Right atrium auricular region (tissue), 2 donors: ENCODE results near the gene HNRNPH2. TPM values are rescaled to one million over a fixed set of nuclear protein-coding genes. Genes with fewer than 3 reads are reported as not detected.

Experiments
- DNase-seq: peaks from one replicate; pipeline ENCODE4 v3.0.0-alpha.2; 2019; ENCODE audit warnings: low spot score
- H3K27ac ChIP-seq, 2 donors: fragments of 200-600 bp; sonication (generic); 1 replicate in 1 of 2; 2 replicates in 1 of 2; pipeline ENCODE4 v1.5.1; 2016 to 2019
- H3K27me3 ChIP-seq, 2 donors: fragments of 200-600 bp; sonication (generic); one replicate each; pipeline versions ENCODE4 v1.5.1 to v1.6.0; 2017 to 2019
- H3K36me3 ChIP-seq: fragments of 200-600 bp; sonication (generic); one replicate; pipeline ENCODE4 v1.5.1; 2016
- H3K4me1 ChIP-seq, 2 donors: fragments of 200-600 bp; sonication (generic); one replicate each; pipeline versions ENCODE4 v1.5.1 to v1.6.0; 2017 to 2019
- H3K4me3 ChIP-seq, 2 donors: fragments of 200-600 bp; sonication (generic); 1 replicate in 1 of 2; 2 replicates in 1 of 2; pipeline ENCODE4 v1.5.1; 2017 to 2019; ENCODE audit warnings: mild to moderate bottlenecking in 1 of 2, moderate library complexity in 1 of 2
- H3K9me3 ChIP-seq, 2 donors: fragments of 200-600 bp; sonication (generic); one replicate each; pipeline ENCODE4 v1.5.1; 2019
- CTCF ChIP-seq, 2 donors: fragments of 200-600 bp; sonication (generic); IDR thresholded peaks; one replicate each; pipeline ENCODE4 v1.5.1; 2019; ENCODE audit warnings: antibody characterized with exemption in 2 of 2
- total RNA-seq, 2 donors: library from RNA; depleted of rRNA; stranded (reverse); fragments of >200 nt; gene quantifications; one replicate each; pipeline ENCODE4 v1.1.0, GENCODE V29; 2016

HNRNPH2 gene
- total RNA-seq, 2 donors from 2014 or later = 40.5 to 48.5 TPM

GRCh38 chrX:101385026-101385684, 22.9 kb upstream of the HNRNPH2 start:
- Histone ChIP-seq H3K36me3 (no peaks in the 10 kb centered on the region), H3K9me3 (no peaks in the 10 kb centered on the region), H3K4me3 (no peak overlapping the region), H3K27me3 (no peaks in the 10 kb centered on the region), H3K4me1 (no peaks in the 10 kb centered on the region), H3K27ac (no peak overlapping the region)
- no peak for DNase-seq
- no peak for TF ChIP-seq CTCF (IDR thresholded peaks at IDR 0.05)

- DNase-seq = no peak
- Histone ChIP-seq H3K9me3 (no peaks in the 10 kb centered on the region), H3K27ac (no peak within 1 kb of the TSS)
These were observed 22.1 kb upstream of the HNRNPH2 start, which contains the start of gene BTK for GRCh38 chrX:101385795-101386541. Gene BTK, minus strand, starts transcription at chrX:101386191. Its CDS starts 10,907 bp downstream, at chrX:101375284.

GRCh38 chrX:101386542-101386885, 21.5 kb upstream of the HNRNPH2 start:
- no peak for DNase-seq
- no peaks in the 10 kb centered on the region for H3K27me3 ChIP-seq
- no peaks in the 10 kb centered on the region for H3K4me1 ChIP-seq
- H3K27ac ChIP-seq = no peak overlapping the region
- no peak for TF ChIP-seq CTCF (IDR thresholded peaks at IDR 0.05)
- no peak overlapping the region for H3K4me3 ChIP-seq
- H3K9me3 ChIP-seq = no peaks in the 10 kb centered on the region
- no peaks in the 10 kb centered on the region for H3K36me3 ChIP-seq

More at GRCh38 chrX:101385795-101386541, 22.1 kb upstream of the HNRNPH2 start, which contains the start of gene BTK:
- Histone ChIP-seq H3K4me1 (no peaks in the 10 kb centered on the region), H3K36me3 (no peaks in the 10 kb centered on the region), H3K4me3 (no peak within 1 kb of the TSS), H3K27me3 (no peaks in the 10 kb centered on the region)
- no peak for TF ChIP-seq CTCF (IDR thresholded peaks at IDR 0.05)

GRCh38 chrX:101388604-101389003, 19.4 kb upstream of the HNRNPH2 start:
- Histone ChIP-seq H3K4me3 (no peak overlapping the region), H3K9me3 (no peaks in the 10 kb centered on the region), H3K4me1 (no peaks in the 10 kb centered on the region), H3K27me3 (no peaks in the 10 kb centered on the region), H3K36me3 (no peaks in the 10 kb centered on the region), H3K27ac (no peak overlapping the region)
- DNase-seq = no peak
- TF ChIP-seq CTCF (IDR thresholded peaks at IDR 0.05) = no peak

- peak within 1 kb of the TSS; percentile 53 to 56 for H3K4me3 ChIP-seq
- DNase-seq = peak; percentile 87
- H3K36me3 ChIP-seq = no peaks in the 10 kb centered on the region
These were observed 17.1 kb upstream of the HNRNPH2 start, which contains the start of gene RPL36A for GRCh38 chrX:101390664-101391525. Gene RPL36A, plus strand, starts transcription at chrX:101391011. Its CDS starts 33 bp downstream, at chrX:101391044.

More at GRCh38 chrX:101390664-101391525, 17.1 kb upstream of the HNRNPH2 start, which contains the start of gene RPL36A:
- no peaks in the 10 kb centered on the region for H3K27me3 ChIP-seq
- no peaks in the 10 kb centered on the region for H3K9me3 ChIP-seq
- peak within 1 kb of the TSS; percentile 71 to 74 for H3K27ac ChIP-seq
- TF ChIP-seq CTCF (IDR thresholded peaks at IDR 0.05) = peak in 1 of 2 donors; percentile 76
- H3K4me1 ChIP-seq = no peaks in the 10 kb centered on the region
